A549 (cell line): ENCODE data around the gene HES1.

Source experiments
- CTCF ChIP-seq: fragments of >200 bp; sonication (Bioruptor Twin); formaldehyde crosslinking; IDR thresholded peaks from 3 replicates; pipeline ENCODE4 v1.5.1; 2016
- ELK1 ChIP-seq: fragments of 150-350 bp; IDR thresholded peaks from 2 replicates; pipeline ENCODE4 v1.6.1; 2014; ENCODE audit warnings: low read depth, mild to moderate bottlenecking, low read length
- EP300 ChIP-seq, 2 experiments: fragments of >200 bp; sonication (Bioruptor Twin); formaldehyde crosslinking; IDR thresholded peaks; 2 replicates in 1 of 2; 3 replicates in 1 of 2; pipeline ENCODE4 v1.6.1; 2016 to 2017
- FOSL2 ChIP-seq, 2 experiments: fragments of 450-650 bp in 1 of 2; fragments of >200 bp in 1 of 2; sonication (Bioruptor Twin) in 1 of 2; formaldehyde crosslinking; IDR thresholded peaks; 2 replicates each; pipeline versions ENCODE4 v1.5.0 to v1.6.1; 2016 to 2020; ENCODE audit warnings: mild to moderate bottlenecking in 1 of 2, moderate library complexity in 1 of 2
- HDAC2 ChIP-seq: fragments of 200-600 bp; sonication (generic); IDR thresholded peaks from 2 replicates; pipeline ENCODE4 v1.6.1; 2016
- JUNB ChIP-seq: fragments of >200 bp; sonication (Bioruptor Twin); formaldehyde crosslinking; IDR thresholded peaks from 2 replicates; pipeline ENCODE4 v1.6.1; 2016
- MAFK ChIP-seq: fragments of 450-650 bp; IDR thresholded peaks from 2 replicates; pipeline ENCODE4 v1.6.1; 2014; ENCODE audit not compliant: partially characterized antibody
- MYC ChIP-seq: IDR thresholded peaks from 2 replicates; pipeline ENCODE4 v1.6.1; 2012; ENCODE audit warnings: mild to moderate bottlenecking, inconsistent platforms, low read length, improper control_type of control experiment, borderline replicate concordance
- NR3C1 ChIP-seq: fragments of >200 bp; sonication (Bioruptor Twin); formaldehyde crosslinking; IDR thresholded peaks from 3 replicates; pipeline ENCODE4 v1.6.1; 2017
- POLR2A ChIP-seq: IDR thresholded peaks from 2 replicates; pipeline ENCODE4 v1.6.1; 2012; ENCODE audit warnings: mild to moderate bottlenecking, low read length
- RAD21 ChIP-seq, 2 experiments: fragments of >200 bp in 1 of 2; sonication (Bioruptor Twin) in 1 of 2; formaldehyde crosslinking in 1 of 2; IDR thresholded peaks in 1 of 2; conservative IDR thresholded peaks in 1 of 2; 2 replicates in 1 of 2; 3 replicates in 1 of 2; pipeline ENCODE4 v1.6.1; 2012 to 2018; ENCODE audit warnings: inconsistent platforms in 1 of 2
- RCOR1 ChIP-seq: fragments of 150-350 bp; IDR thresholded peaks from 2 replicates; pipeline ENCODE4 v1.6.1; 2014; ENCODE audit warnings: antibody characterized with exemption, low read length, low read depth
- REST ChIP-seq: fragments of 200-600 bp; sonication (generic); IDR thresholded peaks from 2 replicates; pipeline ENCODE4 v1.6.1; 2016; ENCODE audit warnings: antibody characterized with exemption, mild to moderate bottlenecking, moderate library complexity
- SREBF2 ChIP-seq: fragments of 450-650 bp; IDR thresholded peaks from 2 replicates; pipeline ENCODE4 v1.6.1; 2014; ENCODE audit warnings: mild to moderate bottlenecking, moderate library complexity

GRCh38 chr3:194126790-194127189 is 9.2 kb upstream of the HES1 start:
- TF ChIP-seq CTCF: no peak
- TF ChIP-seq JUNB: no peak
- no peak for TF ChIP-seq NR3C1
- TF ChIP-seq HDAC2: no peak
- no peak for TF ChIP-seq FOSL2 (IDR thresholded peaks at IDR 0.05)
- TF ChIP-seq FOSL2 (CRISPR knock-in tag; IDR thresholded peaks at IDR 0.05): no peak
- no peak for TF ChIP-seq RAD21 (conservative IDR thresholded peaks at IDR 0.05 in 1 of 2, IDR thresholded peaks at IDR 0.05 in 1 of 2)
- no peak for TF ChIP-seq REST
- TF ChIP-seq SREBF2: no peak
- no peak for TF ChIP-seq EP300 (IDR thresholded peaks at IDR 0.05)
- TF ChIP-seq RCOR1: no peak
- no peak for TF ChIP-seq MAFK
- TF ChIP-seq ELK1: no peak
- no peak for TF ChIP-seq MYC
- TF ChIP-seq POLR2A: no peak
